Caco-2 (cell line): ENCODE data around the gene ADGRB2. TPM values are rescaled to one million over a fixed set of nuclear protein-coding genes. Genes with fewer than 3 reads are reported as not detected.

Experiments
- BruUV-seq: library from RNA; stranded (reverse); fragments of 400-500 nt; replicated peaks from 2 replicates; lab custom pipeline; 2021; lab: Mats Ljungman, UMichigan
- CTCF ChIA-PET: fragments of 300-600 bp; sonication (Branson Sonifier 250); formaldehyde crosslinking; loops from one replicate; lab custom pipeline; 2022; ENCODE audit warnings: antibody characterized with exemption; lab: Charles Lee
- POLR2A ChIA-PET: fragments of 300-600 bp; sonication (Branson Sonifier 250); formaldehyde crosslinking; loops from one replicate; lab custom pipeline; 2022; ENCODE audit warnings: antibody characterized with exemption; lab: Charles Lee
- DNase-seq, 2 experiments: peaks; one replicate each; pipeline versions ENCODE4 v3.0.0 to v3.0.0-alpha.2; 2020 to 2022
- H3K27me3 ChIP-seq: replicated peaks from 2 replicates; pipeline ENCODE4 v1.6.0; 2011; ENCODE audit warnings: low read length; ENCODE audit not compliant: control insufficient read depth, insufficient read depth
- H3K36me3 ChIP-seq: 2 replicates; pipeline ENCODE4 v1.5.1; 2011; ENCODE audit warnings: low read length; ENCODE audit not compliant: control insufficient read depth, insufficient read depth
- H3K4me1 ChIP-seq: fragments of 250-450 bp; sonication (Bioruptor Pico); 2 replicates; pipeline ENCODE4 v1.5.1; 2020; ENCODE audit warnings: mild to moderate bottlenecking
- H3K4me3 ChIP-seq: 2 replicates; pipeline ENCODE4 v1.5.1; 2011; ENCODE audit warnings: low read depth, mild to moderate bottlenecking, control low read depth, low read length
- H3K9me3 ChIP-seq: fragments of 250-450 bp; sonication (Bioruptor Pico); 2 replicates; pipeline ENCODE4 v1.5.1; 2020; ENCODE audit warnings: mild to moderate bottlenecking, moderate library complexity
- H3K27ac Mint-ChIP-seq: one replicate; pipeline ENCODE4 v1.8.0; 2022; ENCODE audit warnings: mixed read lengths; ENCODE audit not compliant: unreplicated experiment
- H3K27me3 Mint-ChIP-seq: one replicate; pipeline ENCODE4 v1.8.0; 2022; ENCODE audit warnings: mixed read lengths; ENCODE audit not compliant: insufficient read depth, unreplicated experiment
- H3K36me3 Mint-ChIP-seq: one replicate; pipeline ENCODE4 v1.8.0; 2022; ENCODE audit warnings: mild to moderate bottlenecking, mixed read lengths; ENCODE audit not compliant: insufficient read depth, unreplicated experiment
- H3K4me1 Mint-ChIP-seq: one replicate; pipeline ENCODE4 v1.8.0; 2022; ENCODE audit warnings: low read depth, mixed read lengths; ENCODE audit not compliant: unreplicated experiment
- H3K4me3 Mint-ChIP-seq: one replicate; pipeline ENCODE4 v1.8.0; 2022; ENCODE audit warnings: mild to moderate bottlenecking, moderate library complexity, mixed read lengths; ENCODE audit not compliant: unreplicated experiment
- H3K9me3 Mint-ChIP-seq: one replicate; pipeline ENCODE4 v1.8.0; 2022; ENCODE audit warnings: mixed read lengths; ENCODE audit not compliant: unreplicated experiment
- CTCF ChIP-seq, 2 experiments: fragments of 200-600 bp in 1 of 2; IDR thresholded peaks; 1 replicate in 1 of 2; 2 replicates in 1 of 2; pipeline versions ENCODE4 v1.5.1 to v1.8.0; 2011 to 2022; ENCODE audit warnings: antibody characterized with exemption in 1 of 2, control low read depth in 1 of 2, inconsistent platforms in 1 of 2, low read depth in 1 of 2, low read length in 1 of 2, mild to moderate bottlenecking in 1 of 2, moderate library complexity in 1 of 2; ENCODE audit not compliant: insufficient read depth in 1 of 2, severe bottlenecking in 1 of 2, unreplicated experiment in 1 of 2
- intact Hi-C: fragments of 100-400 bp; cut with micrococcal nuclease; formaldehyde crosslinking; loops from one replicate; pipeline ENCODE4 v1.10.0; 2022; ENCODE audit not compliant: unreplicated experiment
- total RNA-seq: library from RNA; stranded (reverse); gene quantifications from 2 replicates; pipeline ENCODE4 v1.2.3, GENCODE V29; 2022

The ADGRB2 gene
- total RNA-seq, 1 experiment from 2014 or later, result 2.2 TPM

- H3K27me3 ChIP-seq, result no peaks in the 10 kb centered on the region
- H3K4me1 Mint-ChIP-seq, result peaks cover under 1% of the 10 kb centered on the region
- no peak overlapping the region for H3K27ac Mint-ChIP-seq
- H3K36me3 Mint-ChIP-seq, result no peaks in the 10 kb centered on the region
- no TSS peak for BruUV-seq
- H3K4me3 Mint-ChIP-seq, result no peak overlapping the region
- H3K9me3 Mint-ChIP-seq, result no peaks in the 10 kb centered on the region
- POLR2A ChIA-PET, result no interaction called here
- DNase-seq, result no peak
- no peaks in the 10 kb centered on the region for H3K9me3 ChIP-seq
- intact Hi-C loops, result no loop called here
- no peaks in the 10 kb centered on the region for H3K4me1 ChIP-seq
- CTCF ChIA-PET, result no interaction called here
- H3K36me3 ChIP-seq, result no peaks in the 10 kb centered on the region
- no peak for TF ChIP-seq CTCF (IDR thresholded peaks at IDR 0.05; ENCODE audit: insufficient read depth in 1 of 2, low read depth in 1 of 2, low read length in 1 of 2, severe bottlenecking in 1 of 2, unreplicated experiment in 1 of 2)
- no peak overlapping the region for H3K4me3 ChIP-seq
- no peaks in the 10 kb centered on the region for H3K27me3 Mint-ChIP-seq
Measured at GRCh38 chr1:31809698-31810097, 45.6 kb upstream of the ADGRB2 start.

GRCh38 chr1:31807273-31808048 is 43.3 kb upstream of the ADGRB2 start:
- no TSS peak for BruUV-seq
- Histone ChIP-seq H3K27me3 (no peaks in the 10 kb centered on the region), H3K4me1 (no peaks in the 10 kb centered on the region), H3K9me3 (no peaks in the 10 kb centered on the region), H3K4me3 (no peak overlapping the region), H3K36me3 (no peaks in the 10 kb centered on the region)
- no peak for TF ChIP-seq CTCF (IDR thresholded peaks at IDR 0.05; ENCODE audit: insufficient read depth in 1 of 2, low read depth in 1 of 2, low read length in 1 of 2, severe bottlenecking in 1 of 2, unreplicated experiment in 1 of 2)
- intact Hi-C loops, result no loop called here
- H3K4me3 Mint-ChIP-seq, result no peak overlapping the region
- CTCF ChIA-PET, result no interaction called here
- no peak for DNase-seq
- no peaks in the 10 kb centered on the region for H3K36me3 Mint-ChIP-seq
- H3K27ac Mint-ChIP-seq, result no peak overlapping the region
- POLR2A ChIA-PET, result no interaction called here
- H3K4me1 Mint-ChIP-seq, result peaks cover 6% of the 10 kb centered on the region
- no peaks in the 10 kb centered on the region for H3K27me3 Mint-ChIP-seq
- no peaks in the 10 kb centered on the region for H3K9me3 Mint-ChIP-seq

- intact Hi-C loops, result no loop called here
- no peaks in the 10 kb centered on the region for H3K4me1 ChIP-seq
- Mint-ChIP-seq H3K4me1 (peaks cover 6% of the 10 kb centered on the region), H3K36me3 (no peaks in the 10 kb centered on the region), H3K27ac (no peak overlapping the region), H3K27me3 (no peaks in the 10 kb centered on the region), H3K9me3 (no peaks in the 10 kb centered on the region), H3K4me3 (no peak overlapping the region)
- no peak for TF ChIP-seq CTCF (IDR thresholded peaks at IDR 0.05; ENCODE audit: insufficient read depth in 1 of 2, low read depth in 1 of 2, low read length in 1 of 2, severe bottlenecking in 1 of 2, unreplicated experiment in 1 of 2)
- H3K36me3 ChIP-seq, result no peaks in the 10 kb centered on the region
- POLR2A ChIA-PET, result no interaction called here
- no peak for DNase-seq
- H3K27me3 ChIP-seq, result no peaks in the 10 kb centered on the region
- CTCF ChIA-PET, result no interaction called here
- H3K4me3 ChIP-seq, result no peak overlapping the region
- H3K9me3 ChIP-seq, result no peaks in the 10 kb centered on the region
- BruUV-seq, result no TSS peak
Measured at GRCh38 chr1:31805318-31805717, 41.2 kb upstream of the ADGRB2 start.
